Parathyroid adenoma (tissue), 2 donors: ENCODE results near the gene SLC44A3.

ENCODE experiments used
- H2AFZ ChIP-seq: fragments of 300-600 bp; sonication (generic); one replicate; pipeline ENCODE4 v1.7.0; 2017; ENCODE audit warnings: antibody characterized with exemption, mild to moderate bottlenecking
- H3K27ac ChIP-seq: fragments of 300-600 bp; sonication (generic); one replicate; pipeline ENCODE4 v1.7.0; 2017
- H3K27me3 ChIP-seq: fragments of 300-600 bp; sonication (generic); one replicate; pipeline ENCODE4 v1.7.0; 2017; ENCODE audit warnings: low read length; ENCODE audit not compliant: control insufficient read depth, insufficient read depth
- H3K36me3 ChIP-seq: fragments of 300-600 bp; sonication (generic); one replicate; pipeline ENCODE4 v1.7.0; 2017; ENCODE audit warnings: low read length; ENCODE audit not compliant: control insufficient read depth, insufficient read depth
- H3K4me1 ChIP-seq: fragments of 300-600 bp; sonication (generic); one replicate; pipeline ENCODE4 v1.7.0; 2017; ENCODE audit warnings: control low read depth
- H3K4me2 ChIP-seq: fragments of 300-600 bp; sonication (generic); one replicate; pipeline ENCODE4 v1.7.0; 2017; ENCODE audit warnings: low read length
- H3K4me3 ChIP-seq: fragments of 300-600 bp; sonication (generic); one replicate; pipeline ENCODE4 v1.7.0; 2017; ENCODE audit warnings: low read depth, low read length
- H3K79me2 ChIP-seq: fragments of 300-600 bp; sonication (generic); one replicate; pipeline ENCODE4 v1.7.0; 2017; ENCODE audit warnings: control low read depth
- H3K9ac ChIP-seq: fragments of 300-600 bp; sonication (generic); one replicate; pipeline ENCODE4 v1.7.0; 2017; ENCODE audit warnings: mild to moderate bottlenecking
- H3K9me3 ChIP-seq: fragments of 300-600 bp; sonication (generic); one replicate; pipeline ENCODE4 v1.7.0; 2017; ENCODE audit warnings: low read length; ENCODE audit not compliant: control insufficient read depth
- CTCF ChIP-seq: fragments of 300-600 bp; sonication (generic); IDR thresholded peaks from one replicate; pipeline ENCODE4 v1.7.0; 2017; ENCODE audit warnings: antibody characterized with exemption, mild to moderate bottlenecking
- donor health status: primary hyperparathyroidism.

The SLC44A3 gene

DNA sequence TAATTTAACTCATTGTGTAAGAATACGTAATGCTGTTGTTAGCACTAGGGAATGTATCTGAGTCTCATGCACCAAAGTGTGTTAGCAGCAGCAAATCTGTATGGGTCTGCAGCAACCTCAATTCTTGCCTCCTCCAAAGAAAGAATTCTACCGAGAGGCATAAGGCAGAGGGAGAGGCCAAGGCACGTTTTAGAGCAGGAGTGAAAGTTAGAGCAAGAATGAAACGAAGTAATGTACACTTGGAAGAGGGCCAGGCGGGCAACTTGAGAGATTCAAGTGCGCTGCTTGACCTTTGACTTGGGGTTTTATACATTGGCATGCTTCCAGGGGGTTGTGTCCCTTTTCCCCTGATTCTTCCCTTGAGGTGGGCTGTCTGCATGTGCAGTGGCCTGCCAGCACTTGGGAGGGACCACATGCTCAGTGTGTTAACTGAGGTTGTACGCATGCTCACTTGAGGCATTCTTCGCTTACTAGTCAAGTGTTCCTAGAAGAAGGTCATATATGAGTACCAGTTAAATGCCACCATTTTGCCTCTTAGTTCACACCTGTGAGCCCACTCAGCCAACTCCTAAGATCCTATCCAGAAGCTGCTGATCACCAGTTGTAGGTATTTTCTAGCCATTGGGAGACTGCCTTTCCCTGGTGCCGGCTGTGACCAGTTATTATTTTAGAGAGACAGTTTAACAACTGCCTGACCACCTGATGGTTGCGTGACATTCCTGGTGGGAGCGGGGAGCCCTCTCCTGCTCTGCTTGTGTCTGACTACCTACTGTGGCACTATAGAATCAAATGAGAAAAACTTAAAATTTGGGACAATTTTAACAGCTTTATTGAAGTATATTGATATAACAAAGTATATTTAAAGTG is 109.4 kb downstream of the SLC44A3 start:
- Histone ChIP-seq H2AFZ (no peak overlapping the region), H3K27ac (no peak overlapping the region), H3K4me2 (peak overlapping the region; percentile 50), H3K79me2 (no peaks in the 10 kb centered on the region), H3K4me1 (no peaks in the 10 kb centered on the region), H3K9me3 (no peaks in the 10 kb centered on the region), H3K27me3 (no peaks in the 10 kb centered on the region), H3K36me3 (no peaks in the 10 kb centered on the region), H3K4me3 (peak overlapping the region; percentile 20), H3K9ac (no peak overlapping the region)
- no peak for TF ChIP-seq CTCF

DNA sequence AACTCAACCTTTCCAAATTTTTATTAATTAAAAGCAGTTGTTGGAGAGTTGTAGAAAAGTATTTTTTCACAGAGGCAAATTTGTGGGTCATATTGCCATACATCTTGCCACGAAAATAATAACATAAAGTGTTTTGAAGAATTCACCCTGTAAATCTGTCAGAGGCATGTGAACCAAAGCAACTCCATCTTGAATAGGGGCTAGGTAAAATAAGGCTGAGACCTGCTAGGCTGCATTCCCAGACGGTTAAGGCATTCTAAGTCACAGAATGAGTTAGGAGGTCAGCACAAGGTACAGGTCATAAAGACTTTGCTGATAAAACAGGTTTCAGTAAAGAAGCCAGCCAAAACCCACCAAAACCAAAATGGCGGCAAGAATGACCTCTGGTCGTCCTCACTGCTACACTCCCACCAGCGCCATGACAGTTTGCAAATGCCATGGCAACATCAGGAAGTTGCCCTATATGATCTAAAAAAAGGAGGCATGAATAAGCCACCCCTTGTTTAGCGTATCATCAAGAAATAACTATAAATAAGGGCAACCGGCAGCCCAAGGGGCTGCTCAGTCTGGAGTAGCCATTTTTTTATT is 111.2 kb downstream of the SLC44A3 start:
- H3K4me2 ChIP-seq = no peak overlapping the region
- H3K4me3 ChIP-seq = no peak overlapping the region
- no peak overlapping the region for H2AFZ ChIP-seq
- H3K4me1 ChIP-seq = no peaks in the 10 kb centered on the region
- H3K27me3 ChIP-seq = no peaks in the 10 kb centered on the region
- no peaks in the 10 kb centered on the region for H3K79me2 ChIP-seq
- H3K36me3 ChIP-seq = no peaks in the 10 kb centered on the region
- no peak for TF ChIP-seq CTCF
- no peak overlapping the region for H3K27ac ChIP-seq
- no peak overlapping the region for H3K9ac ChIP-seq
- H3K9me3 ChIP-seq = no peaks in the 10 kb centered on the region

- no peak overlapping the region for H2AFZ ChIP-seq
- no peak for TF ChIP-seq CTCF
Measured at GRCh38 chr1:94934551-94934950, 114.4 kb downstream of the SLC44A3 start.

GRCh38 chr1:94935034-94935433 is 114.9 kb downstream of the SLC44A3 start:
- Histone ChIP-seq H3K27ac (no peak overlapping the region), H3K4me3 (no peak overlapping the region), H3K9me3 (no peaks in the 10 kb centered on the region), H3K27me3 (no peaks in the 10 kb centered on the region), H3K79me2 (no peaks in the 10 kb centered on the region), H3K36me3 (no peaks in the 10 kb centered on the region), H3K9ac (no peak overlapping the region), H3K4me2 (no peak overlapping the region), H3K4me1 (no peaks in the 10 kb centered on the region), H2AFZ (no peak overlapping the region)
- TF ChIP-seq CTCF = no peak

More at GRCh38 chr1:94934551-94934950, 114.4 kb downstream of the SLC44A3 start:
- Histone ChIP-seq H3K4me3 (no peak overlapping the region), H3K9ac (no peak overlapping the region), H3K27ac (no peak overlapping the region), H3K4me1 (no peaks in the 10 kb centered on the region), H3K79me2 (no peaks in the 10 kb centered on the region), H3K36me3 (no peaks in the 10 kb centered on the region), H3K4me2 (no peak overlapping the region), H3K27me3 (no peaks in the 10 kb centered on the region), H3K9me3 (no peaks in the 10 kb centered on the region)
